ENCODE results near the gene PLA2G4F.

DNA sequence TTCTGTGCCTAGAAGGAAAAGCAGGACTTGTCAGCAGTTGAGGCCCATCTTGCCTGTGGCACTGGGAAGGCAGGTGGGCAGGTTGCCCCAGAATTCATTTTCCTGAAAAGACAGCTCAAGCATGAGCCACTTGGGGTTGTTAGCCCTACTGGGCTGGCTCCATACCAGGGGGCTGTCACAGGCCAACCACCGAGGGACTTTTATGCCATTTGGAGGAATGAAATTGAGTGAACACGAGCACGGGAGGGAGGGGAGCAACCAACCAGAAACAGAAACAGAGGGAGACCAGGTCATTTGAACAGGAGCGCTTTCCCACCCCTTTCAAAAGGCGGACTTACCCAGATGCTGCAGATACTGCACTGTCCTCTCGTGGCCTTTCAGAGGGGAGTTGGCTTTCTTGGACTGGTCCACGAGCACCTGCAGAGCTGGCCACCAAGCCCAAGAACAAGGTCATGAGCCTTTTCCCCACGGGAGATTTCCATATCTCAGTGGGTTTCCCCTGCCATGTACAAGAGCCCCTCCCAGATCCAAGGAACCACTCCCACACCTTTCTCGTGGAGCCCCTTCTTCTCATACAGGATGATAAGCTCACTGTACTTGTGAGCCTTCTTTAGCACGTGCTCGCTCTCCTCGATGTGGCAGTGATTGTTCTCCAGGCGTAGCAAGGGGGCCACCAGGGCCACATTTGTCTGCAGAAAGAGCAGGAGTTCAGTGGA is 9.9 kb upstream of the PLA2G4F start:
- TF ChIP-seq CTCF (IDR thresholded peaks at IDR 0.05; ENCODE audit: insufficient read depth, low read length) (no peak), POLR2AphosphoS5 (IDR thresholded peaks at IDR 0.05; ENCODE audit: low read depth) (no peak)

Measured in HL-60 (cell line).